K562 (cell line): ENCODE results near the gene MTA2. TPM values are rescaled to one million over a fixed set of nuclear protein-coding genes. Genes with fewer than 3 reads are reported as not detected.

Experiments used
- CREB3L1 ChIP-seq: fragments of 450-650 bp; IDR thresholded peaks from 2 replicates; pipeline ENCODE4 v1.6.1; 2014; ENCODE audit warnings: low read depth, mild to moderate bottlenecking, moderate library complexity, borderline replicate concordance
- CXXC5 ChIP-seq: fragments of 250-450 bp; sonication (Bioruptor Pico); IDR thresholded peaks from 2 replicates; pipeline ENCODE4 v1.8.0; 2022; ENCODE audit warnings: inconsistent platforms, mild to moderate bottlenecking, moderate library complexity
- DMBX1 ChIP-seq: fragments of 250-450 bp; sonication (Bioruptor Pico); IDR thresholded peaks from 2 replicates; pipeline ENCODE4 v1.8.0; 2022; ENCODE audit warnings: inconsistent platforms, mild to moderate bottlenecking, moderate library complexity, borderline replicate concordance
- E2F6 ChIP-seq, 2 experiments: IDR thresholded peaks; 2 replicates each; pipeline ENCODE4 v1.6.1; 2011; ENCODE audit warnings: borderline replicate concordance in 1 of 2, control low read depth in 1 of 2, low read depth in 1 of 2, low read length in 1 of 2, mild to moderate bottlenecking in 1 of 2, mixed read lengths in 1 of 2, moderate library complexity in 1 of 2; ENCODE audit not compliant: insufficient read depth in 1 of 2, insufficient read length in 1 of 2, poor library complexity in 1 of 2, severe bottlenecking in 1 of 2; ENCODE audit errors: extremely low read depth in 1 of 2
- ETS1 ChIP-seq: conservative IDR thresholded peaks from 2 replicates; pipeline ENCODE4 v1.6.1; 2011; ENCODE audit warnings: low read depth, mild to moderate bottlenecking, low read length; ENCODE audit not compliant: control insufficient read depth
- HMGN3 ChIP-seq: IDR thresholded peaks from 2 replicates; pipeline ENCODE4 v1.6.1; 2011; ENCODE audit warnings: borderline replicate concordance, low read depth, mild to moderate bottlenecking, mixed read lengths, low read length; ENCODE audit not compliant: insufficient read length; ENCODE audit errors: extremely low read depth
- HNRNPUL1 ChIP-seq: fragments of 200-400 bp; formaldehyde crosslinking; IDR thresholded peaks from 2 replicates; pipeline ENCODE4 v1.6.1; 2017; ENCODE audit warnings: low read length
- IRF1 ChIP-seq: sonication (generic); formaldehyde crosslinking; IDR thresholded peaks from 2 replicates; pipeline ENCODE4 v1.8.0; 2022; ENCODE audit warnings: missing genetic modification reagents, mild to moderate bottlenecking, borderline replicate concordance
- KLF13 ChIP-seq: fragments of 450-650 bp; IDR thresholded peaks from 2 replicates; pipeline ENCODE4 v1.6.1; 2016; ENCODE audit warnings: missing genetic modification characterization, low read depth, mild to moderate bottlenecking, missing compliant biosample characterization, moderate library complexity, borderline replicate concordance
- NFIC ChIP-seq: fragments of 450-650 bp; IDR thresholded peaks from 2 replicates; pipeline ENCODE4 v1.6.1; 2017; ENCODE audit warnings: mild to moderate bottlenecking, inconsistent platforms
- NONO ChIP-seq, 2 experiments: fragments of 200-400 bp in 1 of 2; fragments of 450-650 bp in 1 of 2; formaldehyde crosslinking in 1 of 2; IDR thresholded peaks; 2 replicates each; pipeline ENCODE4 v1.6.1; 2017; ENCODE audit warnings: low read depth in 2 of 2, mild to moderate bottlenecking in 2 of 2, moderate library complexity in 2 of 2, low read length in 1 of 2
- PKNOX1 ChIP-seq: fragments of 450-650 bp; IDR thresholded peaks from 2 replicates; pipeline ENCODE4 v1.6.1; 2016
- RNF2 ChIP-seq: sonication (generic); IDR thresholded peaks from 2 replicates; pipeline ENCODE4 v1.6.1; 2016
- ZBTB9 ChIP-seq: fragments of 450-650 bp; formaldehyde crosslinking; IDR thresholded peaks from 2 replicates; pipeline ENCODE4 v1.4.0; 2020; ENCODE audit warnings: mild to moderate bottlenecking, moderate library complexity
- ZFX ChIP-seq: sonication (generic); formaldehyde crosslinking; IDR thresholded peaks from 2 replicates; pipeline ENCODE4 v1.8.0; 2022; ENCODE audit warnings: mild to moderate bottlenecking, missing genetic modification reagents, moderate library complexity
- polyA plus RNA-seq, 8 experiments: library from polyadenylated mRNA; depleted of rRNA in 4 of 8; stranded (reverse) in 5 of 8; unstranded in 3 of 8; fragments of >200 nt; fragmentation: Nextera tagmentation in 2 of 8; fragmentation: Illumina TruSeq in 1 of 8; extraction: Ambion mirVana in 2 of 8; extraction: Trizol in 1 of 8; gene quantifications; 2 replicates each; pipeline versions ENCODE4 v1.2.1 to v1.2.3, GENCODE V29; 2011 to 2014; ENCODE audit warnings: inconsistent platforms in 1 of 8, missing spikeins in 1 of 8
- total RNA-seq, 7 experiments: library from RNA; depleted of rRNA in 6 of 7; stranded (reverse); fragments of >200 nt in 6 of 7; fragmentation: Illumina TruSeq in 2 of 7; extraction: Trizol in 2 of 7; gene quantifications; 2 replicates each; pipeline versions ENCODE4 v1.2.1 to v1.2.3, GENCODE V29; 2011 to 2021; ENCODE audit warnings: low replicate concordance in 1 of 7

MTA2 gene
- total and polyA plus RNA-seq, 9 of the 15 experiments (the other 6 are each of a cell fraction or from before 2014, with no cell fraction given) = 6.2 to 220 (median 172) TPM

- TF ChIP-seq NONO (IDR thresholded peaks at IDR 0.05; ENCODE audit: low read depth in 2 of 2, low read length in 1 of 2) = peak in 1 of 2 experiments; percentile 41; a peak in 1 of 4 replicates
- TF ChIP-seq KLF13 (tag) = peak; percentile 85
- TF ChIP-seq NFIC = peak; percentile 34; the same call in 1 of the 2 replicates
- TF ChIP-seq RNF2 = no peak
- no peak for TF ChIP-seq HNRNPUL1
- no peak for TF ChIP-seq IRF1 (CRISPR knock-in tag)
- peak; percentile 10; the same call in 1 of the 2 replicates for TF ChIP-seq CXXC5 (CRISPR knock-in tag)
- TF ChIP-seq DMBX1 (CRISPR knock-in tag) = no peak
- peak; percentile 100 for TF ChIP-seq CREB3L1
- TF ChIP-seq E2F6 (IDR thresholded peaks at IDR 0.05; ENCODE audit: borderline replicate concordance in 1 of 2, extremely low read depth in 1 of 2, insufficient read depth in 1 of 2, insufficient read length in 1 of 2, low read depth in 1 of 2, low read length in 1 of 2, poor library complexity in 1 of 2, severe bottlenecking in 1 of 2) = peak; percentile 23 to 58
- peak; percentile 78 for TF ChIP-seq ZFX (CRISPR knock-in tag)
- TF ChIP-seq PKNOX1 = peak; percentile 86
- TF ChIP-seq ETS1 = peak; percentile 32; the same call in 1 of the 2 replicates
- no peak for TF ChIP-seq HMGN3
- TF ChIP-seq ZBTB9 (CRISPR knock-in tag) = 0 out of 2 replicates have a peak, but pooled peaks have one; percentile 42
These were observed 27.9 kb downstream of the MTA2 start, which contains the start of gene EEF1G (continued) for GRCh38 chr11:62573592-62574362.
